EH (cell line): Measurements from ENCODE around the gene PYHIN1.

ENCODE experiments used
- DNase-seq: peaks from one replicate; pipeline ENCODE4 v3.0.0-alpha.2; 2015; ENCODE audit warnings: low read depth

Gene PYHIN1

DNA sequence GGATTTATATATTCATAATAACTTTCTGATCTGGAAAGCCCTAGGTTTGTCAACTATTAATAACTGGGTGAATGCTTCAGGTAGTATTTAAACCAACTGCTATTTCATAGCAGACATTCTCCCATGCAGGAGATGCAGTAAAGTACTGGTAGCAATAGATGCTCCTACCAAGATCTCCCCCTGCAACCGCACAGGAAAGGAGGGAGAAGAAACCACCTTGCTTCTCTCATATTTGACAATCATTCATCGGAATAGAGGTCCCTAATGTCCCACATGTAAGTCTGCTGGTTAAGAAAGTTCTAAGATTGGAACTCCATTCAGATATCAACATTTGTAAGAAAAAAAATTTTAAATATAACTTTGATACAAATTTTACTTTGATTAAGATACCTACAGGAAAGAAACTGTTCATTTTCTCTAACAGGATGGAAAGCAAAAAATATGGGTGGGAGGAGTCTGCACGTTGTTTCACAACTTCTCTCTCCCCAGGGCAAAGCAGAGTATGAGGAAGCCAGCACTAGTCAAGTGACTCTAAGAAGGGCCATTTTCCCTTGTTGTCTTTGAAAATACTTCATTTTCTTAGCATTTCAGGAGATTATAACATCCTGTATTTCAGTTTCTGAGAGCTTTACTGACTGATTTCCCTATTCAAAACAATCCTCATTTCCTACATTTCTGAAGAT lies at the start of gene PYHIN1:
TSS of gene PYHIN1 (plus strand) at position 498 of the 683 bp plus-strand sequence. CDS start 5,359 bp downstream, outside the sequence.
- no peak for DNase-seq

GRCh38 chr1:158893654-158894053 lies 37.7 kb upstream of the PYHIN1 start:
- DNase-seq, result no peak

DNA sequence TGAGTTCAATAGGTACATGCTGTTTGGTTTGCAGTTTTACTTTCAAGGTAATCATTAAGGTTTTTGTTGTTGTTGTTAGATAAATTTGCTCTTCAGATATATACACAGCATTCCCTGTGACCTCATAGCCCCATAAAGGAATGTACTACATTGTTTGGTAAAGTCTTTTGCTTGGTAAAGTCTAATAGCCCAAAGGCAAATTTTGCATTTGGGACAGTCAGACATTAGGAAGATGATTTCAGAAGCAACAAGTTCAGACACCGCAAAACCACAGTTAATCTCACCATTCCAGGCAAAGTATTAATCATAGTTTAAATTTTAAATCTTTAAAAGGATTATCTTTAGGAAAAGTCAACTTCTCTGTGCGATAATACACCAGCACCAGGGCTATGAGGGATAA lies 32.6 kb upstream of the PYHIN1 start:
- no peak for DNase-seq

DNA sequence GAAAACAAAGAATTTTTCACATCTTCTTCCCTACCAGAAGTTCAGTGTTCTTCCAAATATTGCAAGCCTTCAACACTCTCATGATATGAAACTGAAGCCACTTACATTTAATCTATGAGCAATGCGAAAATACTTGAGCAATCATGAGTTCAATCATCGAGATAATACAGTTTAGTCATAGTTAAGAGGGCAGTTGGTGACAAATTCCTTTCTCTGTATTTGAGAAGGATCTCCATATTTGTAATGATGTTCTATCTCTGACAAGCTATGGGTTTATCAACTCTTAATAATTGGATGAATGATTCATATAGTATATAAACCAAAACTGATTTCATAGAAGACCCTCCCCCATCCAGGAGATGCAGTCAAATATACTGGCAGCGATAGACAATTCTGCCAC lies 29.7 kb upstream of the PYHIN1 start:
- DNase-seq, result no peak

- no peak for DNase-seq
Observed at GRCh38 chr1:158916085-158916484, 15.3 kb upstream of the PYHIN1 start.

DNA sequence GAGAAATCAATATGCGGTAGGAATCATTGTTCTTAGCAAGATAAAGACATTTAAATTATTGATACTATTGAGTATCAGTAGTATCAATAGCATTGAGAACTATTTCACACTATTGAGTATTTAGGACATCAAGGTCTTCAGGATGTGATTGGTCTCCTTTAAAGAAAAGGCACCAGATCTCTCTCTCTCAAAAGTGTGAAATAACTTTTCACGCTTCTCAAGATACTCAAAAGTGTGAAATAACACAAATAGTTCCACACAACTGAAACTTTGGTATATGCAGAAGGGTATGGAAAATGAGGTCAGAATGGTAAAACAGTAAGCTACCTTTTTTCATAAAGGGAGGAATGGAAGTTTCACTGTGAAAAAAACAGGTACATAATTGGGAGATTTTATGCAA lies 6.7 kb upstream of the PYHIN1 start:
- DNase-seq, result no peak

GRCh38 chr1:158930504-158930903 lies 848 bp upstream of the PYHIN1 start:
- DNase-seq, result no peak

- DNase-seq, result no peak
Observed at GRCh38 chr1:158932171-158932570, 819 bp downstream of the PYHIN1 start.

DNA sequence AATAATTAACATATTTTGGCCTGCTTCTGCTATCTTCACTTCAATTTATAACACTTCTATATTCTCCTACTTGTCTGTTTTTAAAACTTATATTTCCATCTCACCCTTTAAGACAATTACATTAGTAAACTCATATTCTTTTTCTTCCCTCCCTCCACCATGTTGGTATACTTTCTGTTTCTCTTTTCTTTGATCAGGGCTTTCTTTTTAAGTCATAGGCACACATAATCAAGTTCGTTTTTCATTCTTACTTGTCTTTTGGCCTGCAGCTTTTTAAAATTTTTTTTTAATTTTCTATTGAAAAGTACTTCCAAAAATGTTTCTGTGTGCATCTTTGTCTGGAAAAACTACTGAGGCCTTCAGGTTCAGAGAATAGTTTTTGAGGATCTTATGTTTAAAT lies 2.3 kb downstream of the PYHIN1 start:
- DNase-seq, result no peak

- DNase-seq, result no peak
Observed at GRCh38 chr1:158939180-158939579, 7.8 kb downstream of the PYHIN1 start.

DNA sequence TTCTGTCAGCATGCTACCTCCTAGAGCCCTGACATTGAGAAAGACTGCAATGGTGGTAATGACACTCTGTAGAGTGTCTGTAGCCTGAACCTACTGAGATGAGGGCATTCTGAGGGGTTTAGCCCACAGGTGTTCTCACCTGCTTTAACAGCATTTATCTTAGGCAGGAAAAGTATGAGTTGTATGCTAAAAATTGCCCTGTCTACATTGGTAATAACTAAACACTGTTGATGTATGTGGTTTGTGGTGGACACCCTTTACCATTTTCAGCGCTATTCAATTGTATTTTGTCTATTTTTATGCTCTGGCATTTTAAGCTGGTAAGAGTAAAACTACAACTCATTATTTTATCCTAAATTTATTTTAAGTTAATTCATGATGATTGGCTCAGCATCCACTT lies 10.0 kb downstream of the PYHIN1 start:
- no peak for DNase-seq

DNA sequence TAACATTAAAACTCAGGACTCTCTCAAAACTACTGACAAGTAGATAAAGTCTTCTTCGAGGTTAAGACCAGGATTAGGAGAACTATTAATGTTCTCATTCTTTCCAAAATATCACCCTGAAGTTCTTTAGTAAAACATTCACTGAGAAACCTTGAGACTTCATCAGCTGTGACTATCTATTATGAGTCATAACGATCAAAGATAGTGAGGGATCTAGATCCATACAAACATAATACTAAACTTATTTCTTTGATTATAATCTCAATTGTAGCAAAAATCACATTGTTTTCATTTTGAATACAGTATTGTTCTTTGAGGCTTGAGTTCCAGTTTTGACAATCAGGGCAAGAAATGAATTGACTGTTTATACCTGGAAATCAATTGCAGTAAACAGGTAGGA lies 11.1 kb downstream of the PYHIN1 start:
- DNase-seq, result no peak

DNA sequence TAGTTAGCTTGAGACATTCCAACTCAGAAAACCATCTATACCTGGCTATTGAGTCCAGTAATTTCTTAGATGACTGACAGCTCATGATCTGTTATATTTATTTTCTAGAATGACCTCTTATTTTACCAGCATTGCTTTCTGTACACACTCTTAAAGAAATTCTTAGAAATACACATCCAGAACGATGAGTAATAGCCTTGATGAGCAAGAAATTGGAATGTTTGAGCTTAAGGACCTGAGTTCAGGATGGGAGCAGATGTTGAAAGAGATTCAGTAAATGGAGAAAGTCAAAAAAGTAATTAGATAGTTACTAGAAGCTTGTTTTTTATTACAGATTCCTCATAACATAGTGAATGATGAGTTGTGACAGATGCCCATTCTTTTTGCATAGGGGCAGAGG lies 11.7 kb downstream of the PYHIN1 start:
- peak; percentile 9 for DNase-seq

DNA sequence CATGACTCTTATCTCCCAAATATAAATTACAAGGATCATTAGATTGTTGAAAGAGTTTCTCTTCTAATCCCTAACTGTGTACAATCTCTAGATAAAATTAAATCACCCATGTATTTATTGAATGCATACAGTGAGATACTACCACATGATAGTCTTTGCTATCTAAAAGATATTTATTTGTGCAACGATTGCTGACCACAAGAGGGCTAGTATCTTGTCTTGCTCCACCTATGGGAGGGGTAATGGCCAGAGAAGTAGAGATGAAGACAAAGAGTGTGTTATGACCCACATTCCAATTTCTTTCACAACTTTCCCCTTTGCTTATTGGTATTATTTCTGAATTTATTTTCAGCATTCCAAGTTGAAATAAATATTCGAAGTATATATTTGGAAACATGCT lies 13.7 kb downstream of the PYHIN1 start:
- DNase-seq, result no peak

- DNase-seq, result no peak
Observed at GRCh38 chr1:158946785-158947184, 15.4 kb downstream of the PYHIN1 start.

- DNase-seq, result no peak
Observed at GRCh38 chr1:158951956-158952355, 20.6 kb downstream of the PYHIN1 start.

GRCh38 chr1:158952416-158952815 lies 21.1 kb downstream of the PYHIN1 start:
- DNase-seq, result no peak

DNA sequence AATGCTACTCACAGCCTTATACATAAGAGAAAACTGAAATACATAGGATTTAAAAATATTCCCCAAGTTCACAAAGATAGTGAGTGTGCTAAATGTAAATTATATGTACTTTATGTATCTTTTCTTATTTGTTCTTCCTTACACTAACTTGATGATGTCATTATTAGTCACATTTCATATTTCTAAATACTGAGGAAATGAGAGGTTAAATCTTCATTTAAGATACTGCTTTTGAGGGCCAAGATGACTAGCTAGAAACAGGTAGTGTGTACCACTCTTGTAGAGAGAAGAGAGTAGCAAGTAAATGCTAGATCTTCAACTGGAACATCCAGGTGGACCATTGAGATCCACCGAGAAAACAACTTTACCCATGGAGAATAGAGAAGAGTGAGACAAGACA lies 29.8 kb downstream of the PYHIN1 start:
- no peak for DNase-seq

DNA sequence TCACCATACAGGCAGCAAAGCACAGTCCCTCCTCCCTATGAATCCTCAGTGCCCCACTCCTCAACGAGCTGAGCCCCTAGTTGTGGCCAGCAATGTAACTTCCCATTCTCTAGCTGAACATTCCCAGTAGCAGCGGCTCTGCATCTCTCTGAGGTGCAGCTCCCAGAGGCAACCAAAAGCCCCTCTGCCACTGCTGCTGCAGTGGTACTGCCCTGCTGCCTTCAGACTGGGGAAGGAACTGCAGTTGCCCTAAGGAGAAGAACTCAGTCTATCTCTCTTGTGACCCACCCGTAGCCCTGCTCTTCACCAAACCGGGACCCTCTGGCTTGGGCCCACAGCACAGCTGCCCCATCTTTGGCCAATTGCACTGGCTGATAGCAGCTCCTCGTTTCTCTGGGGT lies 31.6 kb downstream of the PYHIN1 start:
- no peak for DNase-seq

DNA sequence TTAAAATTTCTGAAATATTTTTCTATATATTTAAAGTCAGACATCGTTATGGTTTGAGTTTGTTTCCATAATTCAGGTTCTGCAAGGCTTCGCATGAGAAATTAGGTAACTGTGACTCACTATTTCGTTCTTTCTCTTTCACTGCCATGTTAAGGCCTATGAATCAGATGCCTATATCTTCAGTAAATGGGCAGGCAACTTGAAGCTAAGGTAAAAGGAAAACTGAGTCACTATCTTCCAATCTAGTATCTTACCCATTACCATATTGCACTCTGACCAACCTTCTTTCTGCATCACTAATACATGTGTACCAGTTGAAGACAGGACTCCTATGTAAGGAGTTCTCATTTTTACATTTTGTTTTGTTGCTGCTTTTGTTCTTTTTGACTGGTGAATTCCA lies 37.8 kb downstream of the PYHIN1 start:
- DNase-seq, result no peak

GRCh38 chr1:158969855-158970254 lies 38.5 kb downstream of the PYHIN1 start:
- DNase-seq, result no peak

DNA sequence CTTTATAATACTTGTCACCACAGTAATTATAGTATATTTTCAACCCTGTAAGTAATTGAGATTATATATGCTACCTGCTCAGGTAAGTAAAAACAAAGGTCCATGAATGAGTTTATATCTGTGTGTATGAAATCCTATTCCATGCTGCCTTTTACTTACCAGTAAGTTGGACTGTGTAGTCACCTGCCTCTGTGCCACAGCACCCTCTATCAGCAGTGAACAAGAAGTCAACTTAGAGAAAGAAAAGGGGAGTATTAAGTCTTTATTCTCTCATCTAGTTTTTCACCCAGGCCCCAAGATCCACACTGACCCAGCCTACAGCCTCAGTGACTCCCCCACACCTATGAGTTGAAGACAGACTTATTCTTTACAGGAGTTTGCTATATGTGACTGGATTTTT lies 41.5 kb downstream of the PYHIN1 start:
- no peak for DNase-seq

- DNase-seq, result no peak
Observed at GRCh38 chr1:158976219-158976618, 44.9 kb downstream of the PYHIN1 start.

DNA sequence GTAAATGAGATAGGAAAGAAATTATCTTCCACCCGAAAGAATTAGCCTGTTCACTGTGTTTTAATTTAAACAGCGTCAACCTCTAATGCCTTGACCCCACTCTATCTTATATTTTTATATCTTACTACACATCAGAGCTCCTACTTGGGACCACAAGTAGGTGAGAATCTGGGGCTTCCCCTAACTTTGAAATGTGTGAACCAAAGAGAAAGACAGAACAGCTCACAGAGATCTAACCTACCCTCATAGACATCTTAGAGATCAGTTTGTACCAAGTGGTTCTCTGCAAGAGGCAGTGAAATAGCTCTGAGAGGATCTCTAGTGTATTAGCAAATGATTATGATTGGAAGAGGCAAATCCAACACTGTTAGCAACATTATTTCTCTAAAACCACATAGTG lies 47.4 kb downstream of the PYHIN1 start:
- no peak for DNase-seq

DNA sequence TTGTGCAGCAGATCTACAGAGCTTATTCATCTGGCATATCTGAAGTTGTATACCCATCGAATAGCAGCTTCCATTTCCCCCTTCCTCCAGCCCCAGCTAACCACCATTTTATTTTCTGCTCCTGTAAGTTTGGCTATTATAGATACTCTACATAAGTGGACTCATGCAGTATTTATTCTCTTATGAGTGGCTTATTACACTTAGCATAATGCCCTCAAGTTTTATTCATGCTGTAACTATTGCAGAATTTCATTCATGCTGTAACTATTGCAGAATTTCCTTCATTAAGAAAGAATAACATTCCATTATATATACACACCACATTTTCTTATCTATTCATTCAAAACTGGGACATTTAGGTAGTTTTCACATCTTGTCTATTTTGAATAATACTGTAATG lies 47.9 kb downstream of the PYHIN1 start:
- DNase-seq, result no peak
